OCI-LY1 (cell line): ENCODE data around the gene OSBPL2.

ENCODE experiments used
- CTCF ChIP-seq: fragments of 200-600 bp; sonication (generic), shearing (Covaris generic); IDR thresholded peaks from 2 replicates; pipeline ENCODE4 v1.5.1; 2017; ENCODE audit warnings: mild to moderate bottlenecking, antibody characterized with exemption, low read length, moderate library complexity, mixed read lengths
- EZH2 ChIP-seq: fragments of 200-600 bp; sonication (generic), shearing (Covaris generic); IDR thresholded peaks from 2 replicates; pipeline ENCODE4 v1.8.0; 2017; ENCODE audit warnings: borderline replicate concordance, mixed run types, mild to moderate bottlenecking, antibody characterized with exemption, low read length, moderate library complexity, mixed read lengths

- TF ChIP-seq CTCF (no peak), EZH2 (no peak)
Measured at GRCh38 chr20:62315773-62316172, 77.5 kb downstream of the OSBPL2 start.
